ENCODE data around the gene THRA. TPM values are rescaled to one million over a fixed set of nuclear protein-coding genes. Genes with fewer than 3 reads are reported as not detected.
A peak's percentile ranks its signal among the peaks of the same experiment; 100 is the strongest.

Gene THRA
- total and polyA plus RNA-seq, 8 donors = 21.1 to 52.2 (median 34.2) TPM

- peaks cover 87 to 96% (median 91%) of the 10 kb centered on the region in 4 donors for H3K4me1 ChIP-seq
- H3K27me3 ChIP-seq = no peaks in the 10 kb centered on the region
- intact Hi-C loops (cut with DNase I; ENCODE audit: low total_unique reads) = no loop called here
- DNase-seq = peak in 1 of 2 donors; percentile 76
- H3K36me3 ChIP-seq = no peaks in the 10 kb centered on the region
- TF ChIP-seq EP300 (IDR thresholded peaks at IDR 0.05) (no peak), POLR2A (IDR thresholded peaks at IDR 0.05) (no peak), POLR2AphosphoS5 (IDR thresholded peaks at IDR 0.05) (peak in 1 of 3 donors; percentile 42), CTCF (IDR thresholded peaks at IDR 0.05) (no peak)
- H3K9me3 ChIP-seq = no peaks in the 10 kb centered on the region
- H3K27ac ChIP-seq = peak overlapping the region; percentile 80 to 98 (median 97)
- WGBS, 5 donors = 45 to 50% (median 46%) methylated on average over 3 of the region's 3 CpGs
- H3K4me3 ChIP-seq = no peak overlapping the region
These were observed 42.1 kb downstream of the THRA start for GRCh38 chr17:40104594-40105486.

GRCh38 chr17:40105861-40106759, 43.3 kb downstream of the THRA start:
- TF ChIP-seq EP300 (IDR thresholded peaks at IDR 0.05) = no peak
- no peak for TF ChIP-seq POLR2AphosphoS5 (IDR thresholded peaks at IDR 0.05)
- no peak for TF ChIP-seq POLR2A (IDR thresholded peaks at IDR 0.05)
- no peak for TF ChIP-seq CTCF (IDR thresholded peaks at IDR 0.05)
- Histone ChIP-seq H3K27me3 (no peaks in the 10 kb centered on the region), H3K9me3 (no peaks in the 10 kb centered on the region), H3K36me3 (no peaks in the 10 kb centered on the region), H3K4me1 (peaks cover 95 to 100% (median 99%) of the 10 kb centered on the region in 4 donors), H3K27ac (peak overlapping the region; percentile 62 to 98 (median 97)), H3K4me3 (no peak overlapping the region)
- intact Hi-C loops (cut with DNase I; ENCODE audit: low total_unique reads) = no loop called here
- DNase-seq = no peak
- 79 to 87% (median 84%) methylated on average over 3 to 5 of the region's 5 CpGs for WGBS, 5 donors

GRCh38 chr17:40106760-40107521, 44.2 kb downstream of the THRA start:
- no peaks in the 10 kb centered on the region for H3K27me3 ChIP-seq
- DNase-seq = peak in 1 of 2 donors; percentile 82
- TF ChIP-seq POLR2A (IDR thresholded peaks at IDR 0.05) = no peak
- TF ChIP-seq EP300 (IDR thresholded peaks at IDR 0.05) = no peak
- no peak for TF ChIP-seq POLR2AphosphoS5 (IDR thresholded peaks at IDR 0.05)
- no peak for TF ChIP-seq CTCF (IDR thresholded peaks at IDR 0.05)
- no peaks in the 10 kb centered on the region for H3K36me3 ChIP-seq
- no peak overlapping the region for H3K4me3 ChIP-seq
- peaks cover 95 to 100% (median 99%) of the 10 kb centered on the region in 4 donors for H3K4me1 ChIP-seq
- peak overlapping the region; percentile 62 to 98 (median 97) for H3K27ac ChIP-seq
- no peaks in the 10 kb centered on the region for H3K9me3 ChIP-seq
- WGBS, 5 donors = 39 to 73% (median 61%) methylated on average over 20 of the region's 20 CpGs
- intact Hi-C loops (cut with DNase I; ENCODE audit: low total_unique reads) = no loop called here
